HG02588 (cell line): ENCODE results near the gene ATP8B2.

Experiments
- ATAC-seq: cut with Tn5 transposase; IDR thresholded peaks from one replicate; pipeline ENCODE4 v1.9.1; 2021; ENCODE audit warnings: mild to moderate bottlenecking, moderate library complexity; ENCODE audit not compliant: unreplicated experiment

ATP8B2 gene

DNA sequence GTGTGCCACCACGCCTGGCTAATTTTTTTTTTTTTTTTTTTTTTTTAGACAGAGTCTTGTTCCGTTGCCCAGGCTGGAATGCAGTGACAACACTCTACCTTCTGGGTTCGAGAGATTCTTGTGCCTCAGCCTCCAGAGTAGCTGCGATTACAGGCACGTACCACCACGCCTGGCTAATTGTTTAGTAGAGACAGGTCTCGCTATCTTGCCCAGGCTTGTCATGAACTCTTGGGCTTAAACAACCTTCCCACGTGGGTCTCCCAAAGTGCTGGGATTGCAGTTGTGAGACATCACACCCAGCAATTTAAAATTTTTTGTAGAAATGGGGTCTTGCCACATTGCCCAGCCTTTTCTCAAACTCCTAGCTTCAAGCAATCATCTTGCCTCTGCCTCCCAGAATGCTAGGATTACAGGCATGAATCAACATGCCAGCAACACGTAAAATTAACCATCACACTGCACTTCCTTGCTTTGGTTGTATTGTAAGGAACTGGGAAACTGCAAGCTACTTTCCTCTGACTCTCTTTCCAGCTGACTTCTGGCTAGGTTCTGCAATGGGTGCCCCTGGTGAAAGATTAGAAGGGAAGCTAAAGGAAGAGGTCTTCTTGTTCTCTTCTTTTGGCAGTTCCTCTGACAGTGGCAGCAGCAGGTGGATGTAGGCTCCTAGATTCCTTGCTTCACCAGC lies 65.9 kb downstream of the ATP8B2 start:
- ATAC-seq, result no peak

DNA sequence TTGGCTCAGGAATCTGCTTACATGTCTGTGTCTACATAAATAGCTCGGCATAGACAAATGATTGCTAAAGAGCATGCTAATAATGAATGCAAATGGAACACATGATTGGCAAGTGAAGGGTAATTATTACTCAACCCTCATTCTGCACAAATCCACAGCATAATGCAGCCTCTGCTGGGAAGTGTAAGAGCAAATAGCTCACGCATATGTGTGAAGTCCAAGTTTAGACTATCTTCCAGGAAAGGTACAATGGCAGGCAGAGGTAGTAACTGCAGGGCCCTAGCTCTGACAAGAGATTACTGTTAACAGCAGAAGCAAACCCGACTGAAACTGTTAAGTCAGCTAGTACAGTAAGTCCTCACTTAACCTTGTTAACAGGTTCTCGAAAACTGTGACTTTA lies 72.8 kb downstream of the ATP8B2 start:
- no peak for ATAC-seq

DNA sequence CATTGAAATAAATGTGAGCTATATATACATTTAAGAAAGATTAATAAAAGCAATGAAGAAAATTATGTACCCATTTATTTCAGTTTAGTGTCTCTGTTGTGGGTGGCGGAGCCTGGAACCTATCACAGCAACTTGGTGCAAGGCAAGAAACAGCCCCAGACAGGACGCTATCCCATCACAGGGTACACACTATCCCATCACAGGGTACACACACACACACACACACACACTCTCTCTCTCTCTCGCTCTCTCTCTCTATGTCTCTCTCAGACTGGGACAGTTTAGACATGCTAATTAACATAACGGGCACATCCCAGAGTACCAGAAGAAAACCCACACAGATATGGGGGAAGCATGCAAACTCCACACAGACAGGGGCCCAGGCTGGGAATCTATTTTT lies 73.4 kb downstream of the ATP8B2 start:
- ATAC-seq, result no peak

DNA sequence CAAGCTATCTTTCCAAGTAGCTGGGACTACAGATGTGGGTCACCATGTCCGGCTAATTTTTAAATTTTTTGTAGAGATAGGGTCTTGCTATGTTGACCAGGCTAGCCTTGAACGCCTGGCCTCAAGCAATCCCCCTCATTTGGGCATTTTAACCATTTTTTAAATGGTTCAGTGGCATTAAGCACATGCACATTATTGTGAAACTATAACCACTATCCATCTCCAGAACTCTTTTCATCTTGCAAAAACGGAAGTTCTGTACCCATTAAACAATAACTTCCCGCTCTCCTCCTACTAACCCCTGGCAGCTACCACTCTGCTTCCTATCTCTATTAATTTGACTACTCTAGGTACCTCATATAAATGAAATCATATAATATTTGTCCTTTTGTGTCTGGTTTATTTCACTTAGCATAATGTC lies 75.1 kb downstream of the ATP8B2 start:
- ATAC-seq, result no peak
